GM12875 (cell line): ENCODE data around the gene MYO1D.

Source experiments
- H3K4me3 ChIP-seq: one replicate; pipeline ENCODE4 v1.5.1; 2011; ENCODE audit warnings: low read depth, low read length, control low read depth
- CTCF ChIP-seq: IDR thresholded peaks from 2 replicates; pipeline ENCODE4 v1.5.1; 2011; ENCODE audit warnings: low read depth, mild to moderate bottlenecking, control low read depth, inconsistent platforms, low read length, moderate library complexity, borderline replicate concordance; ENCODE audit not compliant: insufficient read depth

Gene MYO1D

GRCh38 chr17:32586666-32587065, 290.3 kb downstream of the MYO1D start:
- no peak for TF ChIP-seq CTCF
- no peak overlapping the region for H3K4me3 ChIP-seq

DNA sequence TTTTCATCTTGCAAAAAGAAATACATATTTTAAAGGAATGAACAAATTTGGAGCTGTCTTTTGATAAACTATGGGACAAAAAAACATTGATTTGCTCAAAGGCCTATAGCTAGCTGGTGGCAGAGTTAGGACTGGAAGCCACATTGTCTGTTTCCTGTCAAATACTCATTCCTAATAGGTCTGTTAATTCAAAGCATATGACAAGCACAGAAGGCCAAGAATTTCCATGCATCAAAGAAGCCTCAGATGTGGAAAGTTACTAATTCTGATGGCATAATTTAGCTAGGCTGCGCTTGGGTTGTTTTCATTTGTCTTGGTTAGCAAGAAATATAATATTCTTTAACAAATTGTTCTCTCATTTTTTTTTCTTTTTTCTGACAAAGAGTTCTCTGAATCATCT, 292.1 kb downstream of the MYO1D start:
- no peak overlapping the region for H3K4me3 ChIP-seq
- no peak for TF ChIP-seq CTCF

- no peak overlapping the region for H3K4me3 ChIP-seq
- no peak for TF ChIP-seq CTCF
These were observed 293.9 kb downstream of the MYO1D start for GRCh38 chr17:32583053-32583452.

- no peak overlapping the region for H3K4me3 ChIP-seq
These were observed 301.1 kb downstream of the MYO1D start for GRCh38 chr17:32575852-32576251.

DNA sequence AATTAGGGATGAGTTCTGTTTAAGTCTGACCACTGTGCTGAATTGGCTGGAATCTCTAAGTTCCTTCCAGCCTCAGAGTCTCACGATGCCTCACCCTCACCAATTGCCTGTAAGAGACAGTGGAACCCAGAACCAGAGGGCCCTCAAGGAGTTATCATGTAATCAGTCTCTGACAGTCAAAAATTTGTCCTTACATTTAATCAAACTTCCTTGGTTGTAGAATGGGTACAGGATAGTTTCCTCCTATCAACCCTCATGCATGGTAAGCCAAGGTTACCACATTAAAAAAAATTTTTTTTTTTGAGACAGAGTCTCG, 306.9 kb downstream of the MYO1D start:
- no peak for TF ChIP-seq CTCF
- no peak overlapping the region for H3K4me3 ChIP-seq

More at GRCh38 chr17:32575852-32576251, 301.1 kb downstream of the MYO1D start:
- no peak for TF ChIP-seq CTCF

- H3K4me3 ChIP-seq: no peak overlapping the region
- no peak for TF ChIP-seq CTCF
These were observed 307.5 kb downstream of the MYO1D start for GRCh38 chr17:32569171-32570080.

DNA sequence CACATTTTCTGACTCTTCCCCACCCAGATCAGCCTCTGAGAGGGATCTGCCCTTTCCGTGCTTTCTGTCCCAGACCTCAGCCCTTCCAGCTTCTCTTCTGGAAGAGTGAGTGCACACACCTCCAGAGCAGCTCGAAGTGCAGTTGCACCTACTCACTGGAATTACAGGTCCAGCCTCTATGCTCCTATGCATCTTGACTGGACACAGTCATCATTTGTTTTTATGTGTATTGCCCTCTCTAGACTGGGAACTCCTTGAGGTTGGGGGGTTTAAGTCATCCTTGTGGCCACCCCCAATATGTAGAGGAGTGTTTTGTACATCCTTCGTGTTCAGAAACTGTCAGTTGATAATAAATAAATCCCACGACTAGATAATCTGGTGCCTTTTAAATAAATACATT, 308.2 kb downstream of the MYO1D start:
- no peak overlapping the region for H3K4me3 ChIP-seq
- no peak for TF ChIP-seq CTCF
